AG20443 (cell line): ENCODE data around the gene SLC25A20.
"Not testable (repeated sequence)": the region's sequence is repeated elsewhere in the genome, so short reads cannot be mapped to it uniquely, and the experiment has no call there.

Source experiments
- DNase-seq: peaks from one replicate; pipeline ENCODE4 v3.0.0; 2012; ENCODE audit warnings: low spot score, mixed read lengths

The SLC25A20 gene, protein sequence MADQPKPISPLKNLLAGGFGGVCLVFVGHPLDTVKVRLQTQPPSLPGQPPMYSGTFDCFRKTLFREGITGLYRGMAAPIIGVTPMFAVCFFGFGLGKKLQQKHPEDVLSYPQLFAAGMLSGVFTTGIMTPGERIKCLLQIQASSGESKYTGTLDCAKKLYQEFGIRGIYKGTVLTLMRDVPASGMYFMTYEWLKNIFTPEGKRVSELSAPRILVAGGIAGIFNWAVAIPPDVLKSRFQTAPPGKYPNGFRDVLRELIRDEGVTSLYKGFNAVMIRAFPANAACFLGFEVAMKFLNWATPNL

GRCh38 chr3:48898383-48899234 lies at the start of gene SLC25A20:
TSS of gene SLC25A20 (minus strand) at chr3:48898882. CDS start at chr3:48898794, 88 bp downstream.
- peak; percentile 99 for DNase-seq

- DNase-seq = no peak
Observed at GRCh38 chr3:48945891-48946549, 47.3 kb upstream of the SLC25A20 start.

GRCh38 chr3:48945432-48945831 lies 46.8 kb upstream of the SLC25A20 start:
- no peak for DNase-seq

DNA sequence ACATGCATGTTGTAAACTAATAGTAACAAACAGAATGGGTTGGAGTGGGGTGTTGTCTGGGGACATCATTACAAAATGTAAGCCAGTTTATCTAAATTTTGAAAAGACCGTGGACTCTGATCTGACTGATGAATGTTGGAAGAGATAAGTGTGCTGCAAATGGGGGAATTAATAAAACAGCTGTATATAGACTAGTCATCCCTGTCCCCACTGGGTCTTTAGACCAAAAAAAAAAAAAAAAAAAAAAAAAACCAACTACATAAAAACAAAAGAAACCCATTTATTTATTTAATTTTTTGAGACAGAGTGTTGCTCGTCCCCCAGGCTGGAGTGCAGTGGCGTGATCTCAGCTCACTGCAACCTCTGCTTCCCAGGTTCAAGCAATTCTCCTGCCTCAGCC lies 40.0 kb upstream of the SLC25A20 start:
- no peak for DNase-seq

GRCh38 chr3:48938156-48938555 lies 39.5 kb upstream of the SLC25A20 start:
- no peak for DNase-seq

DNA sequence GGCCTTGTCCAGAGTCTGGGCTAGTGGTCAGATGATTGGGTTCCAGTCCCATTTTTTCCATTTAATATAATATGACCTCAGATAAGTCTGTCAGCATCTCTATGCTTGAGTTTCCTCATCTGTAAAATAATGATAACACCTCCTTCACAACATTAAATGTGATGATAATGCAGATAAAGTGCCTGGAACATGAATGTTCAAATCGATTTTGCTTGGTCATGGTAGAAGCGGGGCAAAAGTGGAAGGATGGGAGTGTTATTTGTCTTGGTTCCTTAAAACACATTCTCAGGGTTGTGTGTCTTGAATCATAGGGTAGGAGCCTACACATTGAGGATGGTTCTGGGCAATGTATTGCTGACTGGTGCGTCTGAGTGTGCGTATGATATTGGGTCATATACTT lies 36.8 kb upstream of the SLC25A20 start:
- no peak for DNase-seq

DNA sequence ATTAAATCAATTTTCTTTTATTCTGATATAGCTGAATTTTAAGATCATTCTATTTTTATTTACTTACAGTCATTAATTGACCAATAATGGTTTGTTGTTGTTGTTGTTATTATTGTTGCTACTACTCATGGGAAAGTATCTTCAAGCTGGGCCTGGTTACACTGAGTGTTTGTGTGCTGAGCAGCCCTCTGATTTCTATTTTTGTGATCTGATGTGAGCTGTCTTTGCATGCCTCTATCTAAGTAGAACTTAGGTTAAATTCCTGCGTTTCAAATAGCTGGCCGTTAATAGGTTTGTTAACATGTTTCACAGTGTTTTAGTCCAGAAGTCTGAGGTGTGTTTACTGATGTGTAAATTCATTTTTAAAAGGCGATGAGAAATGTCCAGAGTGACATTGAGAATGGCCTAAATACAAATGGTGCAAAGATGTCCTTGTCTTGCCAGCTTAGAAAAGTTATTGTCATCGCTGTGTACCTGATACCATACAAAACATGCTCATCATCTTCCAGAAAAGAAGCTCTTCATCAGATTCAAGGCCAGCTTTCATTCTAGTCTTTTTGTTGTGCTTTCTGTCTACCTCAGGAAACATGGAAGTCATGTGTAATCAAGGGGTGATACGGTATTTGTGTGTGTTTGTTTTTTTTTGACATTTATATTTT lies 35.8 kb upstream of the SLC25A20 start:
- no peak for DNase-seq

DNA sequence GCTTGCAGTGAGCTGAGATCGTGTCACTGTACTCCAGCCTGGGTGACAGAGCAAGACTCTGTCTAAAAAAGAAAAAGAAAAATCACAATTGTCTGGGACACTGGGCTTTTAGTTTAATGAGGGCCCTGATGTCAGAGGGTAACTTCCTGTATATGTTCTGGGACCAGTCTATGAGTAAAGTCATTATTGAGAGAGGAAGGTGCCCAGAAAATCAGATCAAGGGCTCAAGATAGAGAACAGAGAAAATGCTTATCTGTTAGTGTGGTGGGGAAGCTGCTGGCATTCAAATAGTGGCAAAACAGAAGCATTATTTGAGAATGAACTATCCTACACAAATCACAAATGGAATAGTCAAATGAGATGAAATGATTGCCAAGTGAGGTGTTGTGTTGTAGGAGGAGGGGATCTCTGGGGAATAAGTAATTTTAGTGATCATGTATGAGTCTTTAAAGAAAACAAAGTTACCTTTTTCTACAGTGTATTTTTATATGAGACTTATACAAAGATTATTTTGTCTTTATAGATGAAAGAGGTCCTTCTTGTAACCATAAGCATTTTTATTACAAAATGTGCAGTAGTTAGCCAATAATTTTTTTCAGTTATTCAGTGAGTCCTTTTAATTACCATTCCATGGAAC lies 33.4 kb upstream of the SLC25A20 start:
- DNase-seq = no peak

DNA sequence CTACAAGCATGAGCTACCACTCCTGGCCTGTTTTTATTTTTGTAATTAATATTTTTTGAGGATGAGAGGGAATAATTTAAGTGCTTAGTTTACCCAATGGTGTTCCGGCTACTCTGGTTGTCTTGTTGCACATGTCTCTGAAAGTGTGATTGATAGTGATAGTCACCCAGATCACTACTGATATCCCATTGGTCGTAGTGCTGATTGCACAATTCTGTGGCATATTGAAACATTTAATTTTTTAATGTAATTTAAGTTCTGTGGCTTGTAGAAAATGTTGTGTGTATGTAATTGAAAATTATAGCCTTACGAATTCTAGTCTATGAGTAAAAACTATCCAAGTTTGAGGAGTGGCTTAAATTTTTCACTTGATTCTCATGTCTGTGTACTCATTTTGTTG lies 31.9 kb upstream of the SLC25A20 start:
- no peak for DNase-seq

DNA sequence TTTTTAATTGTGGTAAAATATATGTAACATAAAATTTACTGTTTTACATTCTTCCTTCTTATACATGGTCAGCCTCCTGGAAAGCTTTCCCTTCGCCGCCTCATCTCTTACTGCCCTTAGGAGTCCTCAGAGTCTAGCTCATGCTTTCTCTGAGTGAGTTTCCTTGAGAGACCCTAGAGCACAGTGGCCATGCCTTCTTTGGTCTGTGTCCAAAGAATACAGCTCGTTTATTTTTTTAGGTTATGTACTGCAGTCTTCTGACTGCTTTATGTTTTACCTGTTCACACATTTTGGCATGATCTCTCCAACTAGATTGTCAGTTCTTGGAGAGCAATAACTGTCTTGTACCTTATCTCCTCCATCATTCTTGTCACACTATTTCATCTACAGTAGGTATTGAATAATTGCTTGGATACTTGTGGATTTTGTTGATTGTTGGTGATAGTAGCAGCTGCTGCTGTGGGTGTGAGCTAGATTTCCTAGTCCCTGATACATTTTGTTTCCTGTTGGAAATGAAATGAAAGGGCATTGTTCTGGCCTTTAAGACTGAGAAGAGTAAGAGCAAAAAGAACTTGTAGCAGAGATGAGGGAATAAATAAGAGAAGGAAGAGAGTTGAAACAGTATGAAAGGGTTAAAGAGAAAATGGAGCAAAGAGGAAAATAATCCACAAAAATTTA lies 30.8 kb upstream of the SLC25A20 start:
- no peak for DNase-seq

GRCh38 chr3:48928679-48929078 lies 30.0 kb upstream of the SLC25A20 start:
- DNase-seq = peak; percentile 13

DNA sequence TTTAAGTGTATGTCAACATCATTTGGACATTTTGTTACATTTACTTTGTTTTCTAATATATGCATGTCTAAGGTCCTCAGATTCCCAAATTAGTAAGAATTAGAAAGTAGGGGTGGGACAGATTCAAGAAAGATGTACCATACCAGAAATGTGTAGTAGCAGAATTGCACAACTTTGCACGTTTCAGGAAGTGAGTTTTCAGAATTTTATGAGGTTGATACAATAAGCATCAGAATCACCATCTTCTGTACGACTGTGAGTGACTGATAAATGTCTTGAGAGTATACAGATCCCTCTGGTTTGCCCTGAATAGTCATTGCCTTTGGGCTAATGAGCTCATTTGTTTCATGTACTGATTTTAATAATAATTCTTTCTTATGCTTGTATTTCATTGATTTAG lies 29.2 kb upstream of the SLC25A20 start:
- DNase-seq = no peak

DNA sequence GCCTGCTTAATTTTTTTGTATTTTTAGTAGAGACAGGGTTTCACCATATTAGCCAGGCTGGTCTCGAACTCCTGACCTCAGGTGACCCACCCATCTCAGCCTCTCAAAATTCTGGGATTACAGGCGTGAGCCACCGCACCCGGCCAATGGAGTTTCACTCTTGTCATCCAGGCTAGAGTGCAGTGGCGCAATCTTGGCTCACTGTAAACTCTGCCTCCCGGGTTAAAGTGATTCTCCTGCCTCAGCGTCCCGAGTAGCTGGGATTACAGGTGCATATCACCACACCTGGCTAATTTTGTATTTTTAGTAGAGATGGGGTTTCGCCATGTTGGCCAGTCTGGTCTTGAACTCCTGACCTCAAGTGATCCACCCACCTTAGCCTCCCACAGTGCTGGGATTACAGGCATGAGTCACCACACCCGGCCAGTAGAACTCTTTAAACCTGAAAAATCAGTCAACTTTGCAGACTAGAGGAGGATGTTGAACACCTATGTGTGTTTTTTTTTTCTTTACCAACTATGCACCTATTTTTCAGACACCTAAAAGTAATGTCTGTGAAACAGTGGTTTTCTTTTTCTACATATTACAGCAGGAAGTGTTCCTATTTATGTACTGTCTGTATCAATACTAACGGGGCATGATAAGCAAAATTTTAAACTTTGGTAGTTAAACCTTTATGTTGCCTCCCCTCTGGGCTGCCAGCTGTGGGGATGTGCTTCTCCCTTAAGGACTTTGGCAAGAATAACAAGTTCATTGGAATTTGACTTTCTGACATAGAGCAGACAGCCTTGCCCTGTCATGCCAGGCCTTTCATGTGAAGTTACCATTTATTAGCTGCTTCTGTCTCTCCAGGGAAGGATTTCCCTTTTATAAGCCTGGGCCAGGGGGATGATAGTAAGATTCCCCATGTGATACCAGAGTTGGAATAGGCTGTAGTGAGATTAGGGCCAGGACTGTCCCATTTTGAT lies 28.0 kb upstream of the SLC25A20 start:
- no peak for DNase-seq

DNA sequence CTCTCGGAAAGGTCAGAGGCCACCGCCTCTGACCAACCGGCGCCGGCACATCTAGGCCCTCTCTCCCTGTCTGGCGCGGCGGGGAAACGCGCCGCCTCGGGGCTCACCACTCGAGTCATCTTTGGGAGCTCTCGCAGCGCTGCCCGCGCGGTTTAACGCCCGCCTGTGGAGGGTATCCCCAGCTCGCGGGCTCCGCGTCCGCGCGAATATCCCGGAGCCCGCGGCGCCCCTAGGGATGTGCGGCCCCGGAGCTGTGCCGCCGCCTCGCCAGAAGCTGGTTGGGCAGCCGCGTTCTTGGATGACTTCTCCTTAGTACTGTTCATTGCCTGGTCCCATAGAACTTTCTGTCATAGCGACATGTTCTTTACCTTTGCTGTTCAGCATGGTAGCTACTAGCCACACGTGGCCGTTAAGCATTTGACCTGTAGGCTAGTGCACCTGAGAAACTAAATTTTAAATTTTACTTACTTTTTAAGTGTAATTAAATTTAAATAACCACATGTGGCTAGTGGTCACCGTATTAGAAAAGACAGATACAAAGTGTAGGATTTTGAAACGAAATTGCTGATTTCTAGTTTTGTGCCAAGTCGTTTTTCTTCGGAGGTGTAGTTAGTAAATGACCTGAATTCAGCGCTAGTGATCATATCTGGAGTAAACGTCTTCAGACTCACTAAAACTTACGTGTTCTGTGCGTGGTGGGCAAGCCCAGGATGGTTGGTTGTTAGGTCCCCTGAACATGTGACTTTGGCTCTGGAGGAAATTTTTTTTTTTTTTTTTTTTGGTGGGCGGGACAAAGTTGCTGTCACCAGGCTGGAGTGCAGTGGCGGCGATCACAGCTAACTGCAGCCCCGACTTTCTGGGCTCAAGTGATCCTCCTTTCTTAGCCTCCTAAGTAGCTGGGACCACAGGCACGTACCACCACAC lies 20.8 kb upstream of the SLC25A20 start:
- peak; percentile 70 for DNase-seq

DNA sequence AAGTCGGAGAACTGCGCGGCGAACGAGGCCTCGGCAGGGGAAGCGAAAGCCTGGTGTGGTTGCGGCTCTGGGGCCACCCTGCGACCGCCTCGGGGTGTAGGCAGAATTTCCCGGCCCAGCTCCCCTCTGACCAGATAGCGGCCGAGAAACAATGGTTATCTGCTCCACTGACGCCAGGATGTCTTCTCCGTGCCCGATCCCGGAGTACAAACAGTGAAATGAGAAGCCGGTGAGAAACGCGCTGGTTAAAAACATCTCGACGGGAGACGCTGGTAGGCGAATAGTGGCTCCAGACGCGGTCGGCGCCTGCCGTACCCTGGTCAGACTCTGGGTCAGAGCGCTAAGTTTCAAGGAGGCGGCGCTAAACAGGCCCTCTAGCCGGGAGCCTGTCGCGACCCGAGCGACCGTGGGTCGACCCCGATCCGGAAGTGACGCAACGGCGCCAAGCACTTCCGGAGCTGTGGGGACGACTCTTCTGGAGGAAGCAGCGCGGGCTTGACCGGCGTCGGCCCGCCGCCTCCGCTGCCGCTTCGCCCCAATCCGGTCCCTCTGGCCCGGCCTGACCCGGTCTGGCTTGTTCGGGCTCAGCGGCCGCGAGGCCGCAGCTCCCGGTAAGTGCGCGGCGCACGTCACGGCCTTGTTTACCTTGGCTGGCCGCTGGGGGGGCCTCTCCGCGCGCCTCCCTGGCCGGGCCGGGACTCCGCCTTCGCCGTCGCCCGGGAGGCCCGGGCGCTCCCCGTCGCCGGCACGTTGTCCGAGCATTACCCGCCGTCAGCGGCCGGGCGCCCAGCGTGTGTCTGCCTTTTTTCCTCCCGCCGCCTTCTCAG lies 19.9 kb upstream of the SLC25A20 start, which contains the start of gene ARIH2:
ARIH2 (plus strand) TSS at position 455 of the 827 bp plus-strand sequence. CDS start 8,717 bp downstream, outside the sequence.
- DNase-seq = peak; percentile 98

GRCh38 chr3:48915296-48915695 lies 16.6 kb upstream of the SLC25A20 start:
- no peak for DNase-seq

GRCh38 chr3:48907026-48907425 lies 8.3 kb upstream of the SLC25A20 start:
- DNase-seq = not testable (repeated sequence)

GRCh38 chr3:48899273-48899672 lies 591 bp upstream of the SLC25A20 start:
- DNase-seq = no peak
